Islet of Langerhans (tissue), 1 donor: Measurements from ENCODE around the gene TBL1X.
A peak's percentile ranks its signal among the peaks of the same experiment; 100 is the strongest.
"Not testable (repeated sequence)": the region's sequence is repeated elsewhere in the genome, so short reads cannot be mapped to it uniquely, and the experiment has no call there.

Experiments
- FAIRE-seq: peaks from one replicate; lab custom pipeline; 2011; peaks lifted over from hg19 to GRCh38; lab: Jason Lieb, UNC

TBL1X gene

GRCh38 chrX:9768321-9768839 is 303.5 kb downstream of the TBL1X start:
- FAIRE-seq: not testable (repeated sequence)

- FAIRE-seq: no peak
These were observed 305.5 kb downstream of the TBL1X start for GRCh38 chrX:9770319-9770718.

DNA sequence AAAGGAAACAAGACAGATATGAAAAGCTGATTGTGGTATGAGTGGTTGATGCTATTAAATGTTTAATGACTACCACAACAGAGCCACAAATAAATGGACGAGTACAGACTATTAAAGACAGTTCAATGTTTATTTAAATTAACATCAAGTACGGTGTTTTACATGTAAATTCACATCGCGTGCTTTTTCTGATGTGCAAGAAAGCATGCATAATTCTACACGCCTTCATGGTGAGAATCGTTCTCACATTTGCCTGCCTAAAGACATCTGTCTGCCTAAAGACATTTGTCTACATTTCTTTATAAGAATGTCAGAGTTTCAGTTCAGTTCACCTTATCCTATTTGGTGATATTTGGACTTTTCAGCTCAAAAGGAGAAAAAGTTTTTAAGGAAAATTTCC is 308.1 kb downstream of the TBL1X start:
- FAIRE-seq: peak; percentile 47

GRCh38 chrX:9775930-9776329 is 311.1 kb downstream of the TBL1X start:
- no peak for FAIRE-seq

DNA sequence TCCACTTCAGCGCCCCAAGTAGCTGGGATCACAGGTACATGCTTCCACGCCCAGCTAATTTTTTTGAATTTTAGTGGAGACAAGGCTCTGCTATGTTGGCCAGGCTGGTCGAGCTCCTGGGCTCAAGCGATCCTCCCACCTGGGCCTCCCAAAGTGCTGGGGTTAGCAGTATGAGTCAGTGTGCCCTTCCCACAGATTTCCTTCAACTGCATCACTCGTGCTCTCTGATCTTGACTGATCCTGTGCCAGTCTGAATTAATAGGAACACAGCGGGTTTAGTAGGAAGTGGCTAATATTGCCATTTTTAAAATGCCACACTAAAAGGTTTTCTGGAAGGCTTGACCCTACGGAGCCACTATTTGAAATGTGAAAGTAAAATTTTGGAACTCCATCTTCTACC is 317.1 kb downstream of the TBL1X start:
- no peak for FAIRE-seq

DNA sequence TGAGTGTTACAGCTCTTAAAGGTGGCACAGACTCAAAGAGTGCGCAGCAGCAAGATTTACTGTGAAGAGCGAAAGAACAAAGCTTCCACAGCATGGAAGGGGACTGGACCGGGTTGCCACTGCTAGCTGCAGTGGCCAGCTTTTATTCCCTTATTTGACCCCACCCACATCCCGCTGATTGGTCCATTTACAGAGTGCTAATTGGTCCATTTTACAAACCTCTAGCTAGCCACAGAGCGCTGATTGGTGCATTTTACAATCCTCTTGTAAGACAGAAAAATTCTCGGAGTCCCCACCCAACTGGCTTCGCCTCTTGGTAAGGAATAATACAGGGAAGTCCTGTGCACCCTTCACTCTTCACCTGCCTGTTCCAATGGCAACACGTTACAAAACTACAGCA is 319.5 kb downstream of the TBL1X start:
- no peak for FAIRE-seq

DNA sequence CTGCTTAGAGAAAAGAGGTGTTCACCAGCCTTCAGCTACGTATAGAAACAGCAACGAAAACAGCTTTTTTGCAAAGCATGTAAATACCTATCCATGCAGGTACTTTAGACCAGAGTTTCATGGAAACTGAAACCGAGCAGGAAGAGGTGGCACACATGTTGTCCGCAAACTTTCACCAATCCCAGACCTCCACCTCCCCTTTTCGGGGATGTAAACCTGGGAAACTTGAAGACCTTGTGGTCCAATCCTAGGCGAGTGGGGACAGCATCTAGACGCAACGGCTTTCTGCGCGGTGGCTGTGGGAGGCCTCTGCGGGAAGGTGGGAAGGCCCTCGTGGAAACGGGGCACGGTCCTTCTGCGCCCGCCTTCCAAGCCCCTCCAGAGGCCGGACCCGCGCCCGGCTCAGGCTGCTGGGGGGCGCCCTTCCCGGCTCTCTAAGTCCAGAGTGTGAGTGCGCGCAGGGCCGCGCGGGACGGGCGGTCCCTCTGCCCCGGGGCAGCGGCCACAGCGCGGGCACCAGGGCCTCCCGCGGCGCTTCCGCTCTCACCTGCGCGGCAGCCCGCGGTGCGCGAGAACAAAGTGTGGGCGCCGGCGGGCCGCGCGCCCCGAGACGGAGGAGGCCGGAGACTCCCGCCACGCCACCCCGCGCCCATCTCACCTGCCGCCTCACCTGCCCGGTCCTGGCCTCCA is 320.5 kb downstream of the TBL1X start:
- no peak for FAIRE-seq

- FAIRE-seq: no peak
These were observed 321.3 kb downstream of the TBL1X start, which contains the start of gene SHROOM2 for GRCh38 chrX:9785944-9786797. SHROOM2 (plus strand) TSS chrX:9786429; CDS start chrX:9786546, 117 bp downstream.

GRCh38 chrX:9786798-9787635 is 322.2 kb downstream of the TBL1X start:
- no peak for FAIRE-seq

- FAIRE-seq: peak; percentile 82
These were observed 324.1 kb downstream of the TBL1X start for GRCh38 chrX:9788911-9789310.

DNA sequence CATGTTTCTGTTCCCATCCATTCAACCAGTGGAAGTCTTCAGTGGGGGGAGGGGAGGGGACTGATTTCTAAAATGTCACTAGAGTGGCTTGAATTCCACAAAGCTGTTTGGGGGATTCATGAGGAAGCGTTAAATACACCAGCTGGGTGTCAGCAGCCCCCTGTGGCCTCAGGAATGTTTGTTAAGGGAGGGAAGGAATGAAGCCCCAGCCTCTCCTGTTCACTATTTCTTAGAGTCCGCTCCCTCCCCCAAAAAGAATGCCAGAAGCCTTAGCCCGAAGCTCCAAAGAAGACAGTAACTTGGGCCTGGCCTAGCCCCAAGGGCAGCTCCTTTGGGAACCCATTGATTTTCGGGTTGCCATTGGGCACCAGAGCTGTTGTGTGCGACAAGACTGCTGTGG is 324.7 kb downstream of the TBL1X start:
- FAIRE-seq: no peak
